Stimulated activated naive B cell treated with anti-CD40 and anti-IgM and Interleukin-4, amounts not matched to agents 10 μg/mL and 1 μg/mL and 100 μg/mL, for 72 hours (primary cell): Measurements from ENCODE around the gene SPAG9.
A peak's percentile ranks its signal among the peaks of the same experiment; 100 is the strongest.

ENCODE experiments used
- ATAC-seq, 2 donors: fragments of 150-1000 bp; cut with Tn5 transposase; replicated peaks; 2 replicates each; pipeline ENCODE4 v1.10.0; 2021; ENCODE audit warnings: moderate library complexity in 1 of 2
- DNase-seq: peaks from one replicate; pipeline ENCODE4 v3.0.0; 2021
- H3K27ac Mint-ChIP-seq: one replicate; pipeline ENCODE4 v1.8.0; 2022; ENCODE audit warnings: mild to moderate bottlenecking, mixed read lengths
- H3K27me3 Mint-ChIP-seq, 2 donors: one replicate each; pipeline ENCODE4 v1.8.0; 2022; ENCODE audit warnings: mixed read lengths in 2 of 2
- H3K36me3 Mint-ChIP-seq, 2 donors: one replicate each; pipeline ENCODE4 v1.8.0; 2022; ENCODE audit warnings: mixed read lengths in 2 of 2, mild to moderate bottlenecking in 1 of 2
- H3K4me1 Mint-ChIP-seq, 2 donors: one replicate each; pipeline ENCODE4 v1.8.0; 2022; ENCODE audit warnings: mixed read lengths in 2 of 2, mild to moderate bottlenecking in 1 of 2
- H3K4me3 Mint-ChIP-seq, 2 donors: one replicate each; pipeline ENCODE4 v1.8.0; 2022; ENCODE audit warnings: mild to moderate bottlenecking in 2 of 2, mixed read lengths in 2 of 2, moderate library complexity in 1 of 2
- H3K9me3 Mint-ChIP-seq, 2 donors: one replicate each; pipeline ENCODE4 v1.8.0; 2022; ENCODE audit warnings: mixed read lengths in 2 of 2, mild to moderate bottlenecking in 1 of 2

The SPAG9 gene

GRCh38 chr17:51056813-51057510, 63.7 kb downstream of the SPAG9 start:
- Mint-ChIP-seq H3K36me3 (peaks cover 8 to 12% of the 10 kb centered on the region in 2 donors), H3K27me3 (no peaks in the 10 kb centered on the region), H3K4me1 (peaks cover 11 to 32% of the 10 kb centered on the region in 2 donors), H3K9me3 (peaks cover 0 to 3% of the 10 kb centered on the region in 2 donors), H3K4me3 (no peak overlapping the region), H3K27ac (no peak overlapping the region)
- DNase-seq, result no peak
- ATAC-seq, result peak; percentile 68 to 80

- Mint-ChIP-seq H3K4me1 (peaks cover 18 to 50% of the 10 kb centered on the region in 2 donors), H3K9me3 (peaks cover 0 to 3% of the 10 kb centered on the region in 2 donors), H3K27me3 (no peaks in the 10 kb centered on the region), H3K27ac (no peak overlapping the region), H3K4me3 (peak overlapping the region in 1 of 2 donors; percentile 64), H3K36me3 (peaks cover 9 to 16% of the 10 kb centered on the region in 2 donors)
- ATAC-seq (peak; percentile 24 to 54), DNase-seq (no peak)
Measured at GRCh38 chr17:51054748-51055147, 65.9 kb downstream of the SPAG9 start.

GRCh38 chr17:51052235-51052634, 68.4 kb downstream of the SPAG9 start:
- ATAC-seq (no peak), DNase-seq (no peak)
- H3K27ac Mint-ChIP-seq, result no peak overlapping the region
- no peaks in the 10 kb centered on the region for H3K27me3 Mint-ChIP-seq
- H3K36me3 Mint-ChIP-seq, result peaks cover 9 to 16% of the 10 kb centered on the region in 2 donors
- H3K9me3 Mint-ChIP-seq, result peaks cover 0 to 3% of the 10 kb centered on the region in 2 donors
- H3K4me3 Mint-ChIP-seq, result no peak overlapping the region
- peaks cover 16 to 45% of the 10 kb centered on the region in 2 donors for H3K4me1 Mint-ChIP-seq

- H3K9me3 Mint-ChIP-seq, result peaks cover 0 to 3% of the 10 kb centered on the region in 2 donors
- peak overlapping the region; percentile 79 to 80 for H3K4me3 Mint-ChIP-seq
- peaks cover 15 to 36% of the 10 kb centered on the region in 2 donors for H3K4me1 Mint-ChIP-seq
- peak overlapping the region; percentile 89 for H3K27ac Mint-ChIP-seq
- H3K36me3 Mint-ChIP-seq, result peaks cover 9 to 14% of the 10 kb centered on the region in 2 donors
- H3K27me3 Mint-ChIP-seq, result no peaks in the 10 kb centered on the region
- ATAC-seq (peak; percentile 94 to 95), DNase-seq (peak; percentile 31)
Measured at GRCh38 chr17:51050291-51051033, 70.2 kb downstream of the SPAG9 start.

- Mint-ChIP-seq H3K4me1 (peaks cover 10 to 23% of the 10 kb centered on the region in 2 donors), H3K36me3 (peaks cover 13 to 16% of the 10 kb centered on the region in 2 donors), H3K27me3 (no peaks in the 10 kb centered on the region), H3K9me3 (no peaks in the 10 kb centered on the region), H3K4me3 (no peak overlapping the region), H3K27ac (no peak overlapping the region)
- no peak for DNase-seq
- ATAC-seq, result no peak
Measured at GRCh38 chr17:51046514-51047384, 73.9 kb downstream of the SPAG9 start.

- Mint-ChIP-seq H3K36me3 (peaks cover 13 to 16% of the 10 kb centered on the region in 2 donors), H3K9me3 (no peaks in the 10 kb centered on the region), H3K27me3 (no peaks in the 10 kb centered on the region), H3K4me3 (no peak overlapping the region), H3K27ac (no peak overlapping the region), H3K4me1 (peaks cover 6 to 16% of the 10 kb centered on the region in 2 donors)
- no peak for DNase-seq
- ATAC-seq, result no peak
Measured at GRCh38 chr17:51046046-51046445, 74.6 kb downstream of the SPAG9 start.

- no peak for ATAC-seq
- Mint-ChIP-seq H3K27ac (no peak overlapping the region), H3K4me1 (peaks cover 4 to 11% of the 10 kb centered on the region in 2 donors), H3K4me3 (no peak overlapping the region), H3K36me3 (peaks cover 11 to 13% of the 10 kb centered on the region in 2 donors), H3K27me3 (no peaks in the 10 kb centered on the region), H3K9me3 (no peaks in the 10 kb centered on the region)
- no peak for DNase-seq
Measured at GRCh38 chr17:51045621-51046020, 75.0 kb downstream of the SPAG9 start.

GRCh38 chr17:51044976-51045375, 75.7 kb downstream of the SPAG9 start:
- no peak for ATAC-seq
- no peak for DNase-seq
- no peaks in the 10 kb centered on the region for H3K27me3 Mint-ChIP-seq
- H3K4me3 Mint-ChIP-seq, result no peak overlapping the region
- H3K9me3 Mint-ChIP-seq, result no peaks in the 10 kb centered on the region
- no peak overlapping the region for H3K27ac Mint-ChIP-seq
- H3K4me1 Mint-ChIP-seq, result peaks cover 3 to 5% of the 10 kb centered on the region in 2 donors
- H3K36me3 Mint-ChIP-seq, result peaks cover 15 to 18% of the 10 kb centered on the region in 2 donors

GRCh38 chr17:51036084-51036483, 84.6 kb downstream of the SPAG9 start:
- Mint-ChIP-seq H3K4me3 (peak overlapping the region; percentile 0 to 13), H3K27me3 (no peaks in the 10 kb centered on the region), H3K36me3 (peaks cover 33 to 41% of the 10 kb centered on the region in 2 donors), H3K9me3 (no peaks in the 10 kb centered on the region), H3K4me1 (peaks cover 13 to 33% of the 10 kb centered on the region in 2 donors), H3K27ac (peak overlapping the region; percentile 32)
- ATAC-seq (peak; percentile 67 to 73), DNase-seq (no peak)

GRCh38 chr17:51035431-51035830, 85.2 kb downstream of the SPAG9 start:
- Mint-ChIP-seq H3K27ac (no peak overlapping the region), H3K9me3 (no peaks in the 10 kb centered on the region), H3K4me1 (peaks cover 16 to 39% of the 10 kb centered on the region in 2 donors), H3K27me3 (no peaks in the 10 kb centered on the region), H3K4me3 (no peak overlapping the region), H3K36me3 (peaks cover 34 to 45% of the 10 kb centered on the region in 2 donors)
- ATAC-seq (peak; percentile 56 to 64), DNase-seq (no peak)

GRCh38 chr17:51034800-51035199, 85.9 kb downstream of the SPAG9 start:
- Mint-ChIP-seq H3K4me3 (no peak overlapping the region), H3K4me1 (peaks cover 17 to 44% of the 10 kb centered on the region in 2 donors), H3K27me3 (no peaks in the 10 kb centered on the region), H3K36me3 (peaks cover 29 to 40% of the 10 kb centered on the region in 2 donors), H3K27ac (no peak overlapping the region), H3K9me3 (no peaks in the 10 kb centered on the region)
- ATAC-seq (no peak), DNase-seq (no peak)

GRCh38 chr17:51032850-51033249, 87.8 kb downstream of the SPAG9 start:
- ATAC-seq (no peak), DNase-seq (no peak)
- H3K27me3 Mint-ChIP-seq, result no peaks in the 10 kb centered on the region
- no peaks in the 10 kb centered on the region for H3K9me3 Mint-ChIP-seq
- H3K36me3 Mint-ChIP-seq, result peaks cover 23 to 24% of the 10 kb centered on the region in 2 donors
- no peak overlapping the region for H3K4me3 Mint-ChIP-seq
- H3K4me1 Mint-ChIP-seq, result peaks cover 19 to 52% of the 10 kb centered on the region in 2 donors
- H3K27ac Mint-ChIP-seq, result no peak overlapping the region

- peak overlapping the region; percentile 14 for H3K27ac Mint-ChIP-seq
- peak; percentile 51 to 53 for ATAC-seq
- no peaks in the 10 kb centered on the region for H3K27me3 Mint-ChIP-seq
- peaks cover 11 to 31% of the 10 kb centered on the region in 2 donors for H3K4me1 Mint-ChIP-seq
- H3K9me3 Mint-ChIP-seq, result no peaks in the 10 kb centered on the region
- H3K36me3 Mint-ChIP-seq, result peaks cover 15 to 16% of the 10 kb centered on the region in 2 donors
- DNase-seq, result no peak
- peak overlapping the region in 1 of 2 donors; percentile 11 for H3K4me3 Mint-ChIP-seq
Measured at GRCh38 chr17:51029568-51030463, 90.9 kb downstream of the SPAG9 start.
